GM19043 (cell line): ENCODE measurements around the gene SH3TC1.

Experiments used
- ATAC-seq: cut with Tn5 transposase; IDR thresholded peaks from one replicate; pipeline ENCODE4 v1.9.1; 2021; ENCODE audit warnings: low read depth; ENCODE audit not compliant: unreplicated experiment

SH3TC1 gene

DNA sequence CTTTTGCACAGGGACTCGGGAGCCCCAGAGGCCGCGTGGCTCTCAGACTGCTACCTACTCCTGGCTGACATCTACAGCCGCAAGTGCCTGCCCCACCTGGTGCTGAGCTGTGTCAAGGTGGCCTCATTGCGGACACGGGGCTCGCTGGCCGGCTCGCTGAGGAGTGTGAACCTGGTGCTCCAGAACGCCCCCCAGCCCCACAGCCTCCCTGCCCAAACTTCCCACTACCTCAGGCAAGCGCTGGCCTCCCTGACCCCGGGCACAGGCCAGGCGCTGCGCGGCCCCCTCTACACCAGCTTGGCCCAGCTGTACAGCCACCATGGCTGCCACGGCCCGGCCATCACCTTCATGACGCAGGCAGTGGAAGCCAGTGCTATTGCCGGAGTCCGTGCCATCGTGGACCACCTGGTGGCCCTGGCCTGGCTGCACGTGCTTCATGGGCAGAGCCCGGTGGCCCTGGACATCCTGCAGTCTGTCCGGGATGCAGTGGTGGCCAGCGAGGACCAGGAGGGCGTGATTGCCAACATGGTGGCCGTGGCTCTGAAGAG, 28.8 kb downstream of the SH3TC1 start:
- ATAC-seq = no peak

DNA sequence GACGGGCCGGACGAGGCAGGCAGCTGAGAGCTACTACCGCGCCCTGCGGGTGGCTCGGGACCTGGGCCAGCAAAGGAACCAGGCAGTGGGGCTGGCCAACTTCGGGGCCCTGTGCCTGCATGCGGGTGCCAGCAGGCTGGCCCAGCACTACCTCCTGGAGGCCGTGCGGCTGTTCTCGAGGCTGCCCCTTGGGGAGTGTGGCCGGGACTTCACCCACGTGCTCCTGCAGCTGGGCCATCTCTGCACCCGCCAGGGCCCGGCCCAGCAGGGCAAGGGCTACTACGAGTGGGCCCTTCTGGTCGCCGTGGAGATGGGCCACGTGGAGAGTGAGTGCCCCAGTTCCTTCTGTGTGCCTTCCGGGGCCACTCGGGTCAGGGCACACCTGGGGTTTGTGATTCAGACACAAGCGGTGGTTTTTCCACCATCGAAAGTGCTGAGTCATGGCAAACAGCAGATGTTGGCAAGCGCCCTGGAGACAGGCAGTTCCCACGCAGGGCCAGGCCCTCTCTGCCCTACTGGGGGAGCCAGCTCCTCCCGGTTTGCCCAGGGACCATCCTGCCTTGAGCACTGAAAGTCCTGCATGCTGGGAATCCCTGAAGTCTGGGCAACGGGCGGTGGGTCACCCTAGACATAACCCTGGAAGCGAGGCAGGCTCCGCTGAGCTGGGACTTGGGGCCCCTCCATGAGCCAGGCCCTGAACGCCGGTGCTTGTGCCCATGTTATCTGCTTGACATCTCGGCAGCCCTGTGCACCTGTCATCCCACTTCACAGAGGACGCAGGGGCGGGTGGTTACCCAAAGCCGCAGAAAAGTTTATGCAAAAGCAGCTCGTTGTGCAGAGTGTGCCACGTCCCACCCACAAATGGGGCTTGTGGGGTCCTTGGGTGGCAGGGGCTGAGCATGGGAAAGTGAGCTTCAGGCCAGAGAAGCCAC, 29.5 kb downstream of the SH3TC1 start:
- ATAC-seq = peak; percentile 59

DNA sequence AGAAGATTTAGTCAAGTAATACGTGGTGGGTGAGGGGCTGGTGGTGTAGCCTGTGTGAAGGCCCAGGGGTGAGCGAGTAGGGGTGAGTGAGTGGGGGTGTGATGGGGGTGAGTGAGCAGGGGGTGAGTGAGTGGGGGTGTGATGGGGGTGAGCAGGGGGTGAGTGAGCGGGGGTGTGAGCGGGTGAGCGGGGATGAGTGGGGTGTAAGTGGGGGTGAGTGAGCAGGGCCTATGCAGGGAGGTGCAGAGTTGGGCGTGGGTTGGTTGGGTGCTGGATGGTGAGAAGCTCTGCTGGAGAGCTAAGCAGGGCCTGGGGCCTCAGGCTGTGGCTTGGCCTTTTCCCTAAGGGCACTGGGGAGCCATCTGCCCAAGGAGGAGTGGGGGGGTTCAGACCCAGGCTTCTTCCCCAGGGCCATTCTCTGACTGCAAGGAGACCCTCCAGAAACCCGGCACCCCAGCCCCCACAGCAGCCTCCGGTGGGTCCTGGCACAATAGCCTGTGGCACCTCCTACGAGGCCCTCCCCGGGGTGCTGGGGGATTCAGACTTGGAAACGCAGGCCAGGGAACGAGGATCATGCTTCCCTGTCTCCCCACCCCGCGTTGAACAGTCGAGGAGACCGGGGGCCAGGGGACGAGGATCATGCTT, 30.4 kb downstream of the SH3TC1 start:
- ATAC-seq = no peak

DNA sequence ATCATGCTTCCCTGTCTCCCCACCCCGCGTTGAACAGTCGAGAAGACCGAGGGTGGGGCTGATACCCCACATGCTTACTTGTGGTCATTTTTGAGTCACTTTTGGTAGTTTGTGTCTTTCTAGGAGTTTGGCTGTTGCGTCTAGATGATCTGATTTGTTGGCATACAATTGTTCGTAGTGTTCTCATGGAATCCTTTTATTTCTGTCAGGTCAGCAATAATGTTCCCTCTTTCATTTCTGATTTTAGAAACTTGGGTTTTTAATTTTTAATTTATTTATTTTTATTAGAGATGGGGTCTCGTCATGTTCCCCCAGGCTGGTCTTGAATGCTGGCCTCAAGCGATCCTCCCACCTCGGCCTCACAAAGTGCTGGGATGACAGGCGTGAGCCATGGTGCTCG, 30.9 kb downstream of the SH3TC1 start:
- no peak for ATAC-seq

DNA sequence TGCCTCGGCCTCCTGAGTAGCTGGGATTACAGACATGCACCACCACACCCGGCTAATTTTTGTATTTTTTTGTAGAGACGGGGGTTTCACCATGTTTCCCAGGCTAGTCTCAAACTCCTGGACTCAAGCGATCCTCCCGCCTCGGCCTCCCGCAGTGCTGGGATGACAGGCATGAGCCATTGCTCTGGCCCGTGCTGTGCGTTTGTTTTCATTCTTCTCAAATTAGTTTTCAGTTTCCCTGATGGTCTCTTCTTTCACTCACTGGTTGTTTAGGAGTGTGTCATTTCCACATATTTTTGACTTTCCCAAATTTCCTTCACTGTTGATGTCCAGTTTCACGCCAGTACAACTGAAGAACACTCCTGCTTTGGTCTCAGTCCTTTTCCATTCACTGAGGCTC, 31.8 kb downstream of the SH3TC1 start:
- ATAC-seq = no peak

DNA sequence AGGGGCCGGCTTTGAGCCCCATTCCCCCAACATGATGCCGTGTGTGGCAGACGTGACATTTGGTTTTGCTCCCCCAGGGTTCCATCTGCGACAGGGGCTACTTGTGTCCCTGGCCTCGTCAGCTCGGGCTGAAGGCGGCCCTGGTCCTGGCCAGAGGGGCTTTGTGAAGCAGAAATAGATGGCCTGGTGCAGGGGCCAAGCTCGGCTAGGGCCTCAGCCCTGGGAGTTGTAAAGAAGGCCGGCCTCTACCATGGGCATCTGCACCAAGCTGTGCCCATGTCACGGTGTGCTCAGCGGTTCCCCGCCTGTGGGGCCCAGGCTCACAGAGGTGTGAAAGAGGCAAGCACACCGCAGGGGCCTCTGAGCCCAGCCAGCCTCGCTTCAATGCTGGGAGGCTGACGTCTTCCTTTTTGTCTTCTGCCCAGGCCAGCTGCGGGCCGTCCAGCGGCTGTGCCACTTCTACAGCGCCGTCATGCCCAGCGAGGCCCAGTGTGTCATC, 32.5 kb downstream of the SH3TC1 start:
- no peak for ATAC-seq

DNA sequence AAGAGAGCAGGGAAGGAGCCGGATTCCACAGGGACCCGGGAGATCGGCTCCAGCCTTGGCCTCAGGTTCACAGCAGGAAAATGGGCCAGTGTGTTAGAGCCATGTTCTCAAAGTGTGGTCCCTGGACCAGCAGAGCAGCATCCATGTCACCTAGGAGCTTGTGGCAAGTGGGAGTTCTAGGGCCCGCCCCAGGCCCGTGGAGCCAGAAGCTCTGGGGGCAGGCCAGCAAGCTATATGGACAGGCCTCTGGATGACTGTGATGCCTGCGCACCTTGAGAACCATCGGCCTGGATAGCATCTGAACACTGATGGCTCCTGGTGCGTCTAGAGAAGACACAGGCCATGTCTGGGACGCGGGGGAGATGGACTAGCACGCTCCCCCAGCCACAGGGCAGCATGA, 33.7 kb downstream of the SH3TC1 start:
- no peak for ATAC-seq

DNA sequence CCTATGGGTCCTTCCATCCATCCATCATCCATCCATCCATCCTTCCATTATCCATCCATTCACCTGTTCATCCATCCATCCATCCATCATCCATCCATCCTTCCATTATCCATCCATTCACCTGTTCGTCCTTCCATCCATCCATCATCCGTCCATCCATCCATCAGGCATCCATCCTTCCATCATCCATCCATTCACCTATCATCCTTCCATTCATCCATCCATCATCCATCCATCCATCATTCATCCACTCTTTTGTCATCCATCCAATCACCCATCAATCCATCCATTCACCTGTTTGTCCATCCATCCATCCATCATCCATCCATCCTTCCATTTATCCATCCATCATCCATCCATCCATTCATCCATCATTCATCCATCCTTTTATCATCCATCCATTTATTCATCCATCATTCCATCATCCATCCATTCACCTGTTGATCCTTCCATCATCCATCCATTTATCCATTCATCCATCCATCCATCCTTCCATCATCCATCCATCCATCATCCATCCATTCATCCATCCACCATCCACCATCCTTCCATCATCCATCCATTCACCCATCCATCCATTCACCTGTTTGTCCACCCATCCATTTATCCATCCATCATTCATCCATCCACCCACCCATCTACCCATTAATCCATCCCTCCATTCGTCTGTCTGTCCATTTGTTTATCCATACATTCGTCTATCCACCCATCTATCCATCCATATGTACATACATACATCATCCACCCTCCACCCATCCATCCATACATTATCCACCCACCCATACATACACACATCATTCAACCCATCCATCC, 34.8 kb downstream of the SH3TC1 start:
- no peak for ATAC-seq

DNA sequence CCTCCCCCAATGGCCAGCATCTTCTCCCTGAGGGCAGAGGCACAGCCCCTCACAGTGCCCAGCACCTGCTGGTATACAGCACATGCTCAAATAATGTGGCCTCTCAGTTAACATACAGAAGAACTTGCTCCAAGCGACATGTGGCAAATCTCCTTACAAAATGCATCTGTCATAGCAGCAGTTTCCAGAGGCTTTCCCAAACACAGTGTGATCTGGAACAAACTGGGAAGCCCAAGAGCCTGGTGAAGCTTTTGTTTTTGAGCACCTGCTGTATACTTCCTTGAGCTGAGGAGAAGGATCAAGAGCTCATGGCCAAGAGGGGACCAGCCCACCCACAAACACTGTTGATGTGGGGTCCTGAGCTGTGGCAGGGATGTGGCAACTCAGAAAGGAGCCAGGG, 35.6 kb downstream of the SH3TC1 start:
- no peak for ATAC-seq

DNA sequence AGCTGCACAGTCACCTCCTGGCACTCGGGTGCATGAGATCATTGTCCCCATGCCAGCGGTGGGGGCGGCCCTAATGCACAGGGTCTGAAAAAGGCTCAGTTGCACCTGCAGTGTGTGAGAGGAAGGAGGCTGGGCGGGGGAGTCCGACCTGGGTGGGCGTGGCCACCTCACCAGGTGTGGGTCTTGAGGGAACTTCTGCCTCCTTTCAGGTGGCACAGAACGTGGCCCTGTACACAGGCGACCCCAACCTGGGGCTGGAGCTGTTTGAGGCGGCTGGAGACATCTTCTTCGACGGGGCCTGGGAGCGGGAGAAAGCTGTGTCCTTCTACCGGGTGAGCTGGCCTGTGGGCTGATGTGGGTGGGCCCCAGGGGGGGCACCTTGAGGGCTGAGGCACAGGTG, 36.1 kb downstream of the SH3TC1 start:
- no peak for ATAC-seq

DNA sequence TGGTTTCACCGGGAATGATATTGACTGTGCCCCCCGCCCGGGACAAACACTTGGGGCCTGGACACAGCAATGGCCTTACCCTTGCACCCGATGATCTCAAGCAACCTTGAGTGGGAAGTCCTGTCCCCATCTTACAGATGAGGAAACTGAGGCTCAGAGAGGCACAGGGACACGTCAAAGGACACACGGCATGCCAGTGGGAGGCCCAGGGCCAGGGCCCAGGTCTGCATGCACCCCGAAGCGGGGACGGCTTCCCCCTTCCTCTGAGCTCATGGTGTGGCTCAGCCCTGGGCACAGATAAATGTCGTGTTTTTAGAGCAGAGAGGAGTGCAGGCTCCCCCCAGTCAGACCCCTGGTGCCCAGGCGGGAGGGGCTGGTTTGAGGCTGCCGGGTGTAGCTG, 36.6 kb downstream of the SH3TC1 start:
- ATAC-seq = no peak

DNA sequence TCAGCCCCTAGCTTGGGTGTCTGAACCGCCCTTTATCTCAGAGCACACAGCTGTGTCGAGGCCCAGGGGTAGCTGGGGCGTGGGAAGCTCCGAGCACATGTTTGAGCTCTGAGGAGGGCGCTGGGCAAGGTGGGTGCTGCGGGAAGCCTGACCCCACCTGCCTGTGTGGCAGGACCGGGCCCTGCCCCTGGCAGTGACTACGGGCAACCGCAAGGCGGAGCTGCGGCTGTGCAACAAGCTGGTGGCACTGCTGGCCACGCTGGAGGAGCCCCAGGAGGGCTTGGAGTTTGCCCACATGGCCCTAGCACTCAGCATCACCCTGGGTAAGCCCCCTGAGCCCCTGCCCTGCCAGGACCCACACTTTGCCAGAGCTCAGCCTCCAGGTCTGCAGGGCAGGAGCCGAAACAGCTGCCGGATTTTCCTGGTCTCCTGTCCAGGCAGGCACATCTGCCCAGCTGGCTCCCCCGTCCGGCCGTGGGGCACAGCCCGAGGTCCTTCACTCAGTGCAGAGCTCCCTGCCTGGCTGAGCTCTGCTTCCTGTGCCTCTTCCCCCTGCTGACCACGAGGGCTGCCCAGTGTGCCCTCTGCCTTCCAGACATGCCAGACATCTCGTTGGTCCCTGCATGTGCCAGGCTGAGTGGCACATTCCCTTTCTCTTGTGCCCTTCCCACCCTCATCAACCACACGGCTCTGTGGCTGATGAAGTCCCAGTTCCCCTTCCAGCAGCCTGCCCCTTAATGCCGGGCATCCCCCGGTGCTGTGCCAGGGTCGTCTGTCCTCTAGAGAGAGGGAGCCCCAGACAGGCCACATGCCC, 37.2 kb downstream of the SH3TC1 start:
- no peak for ATAC-seq

DNA sequence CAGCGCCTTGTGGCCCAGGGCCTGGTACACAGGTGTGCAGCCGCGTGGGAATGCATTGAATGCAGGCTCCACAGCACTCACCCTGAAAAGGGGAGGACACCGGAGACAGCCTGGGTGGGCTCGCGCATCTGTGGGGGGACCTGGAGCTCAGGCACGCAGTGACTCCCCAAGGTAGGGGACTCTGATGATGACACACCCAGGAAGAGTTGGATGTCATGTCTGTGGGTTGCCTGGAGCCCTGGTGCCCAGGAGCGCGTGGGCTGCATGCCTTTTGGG, 37.8 kb downstream of the SH3TC1 start:
- no peak for ATAC-seq

DNA sequence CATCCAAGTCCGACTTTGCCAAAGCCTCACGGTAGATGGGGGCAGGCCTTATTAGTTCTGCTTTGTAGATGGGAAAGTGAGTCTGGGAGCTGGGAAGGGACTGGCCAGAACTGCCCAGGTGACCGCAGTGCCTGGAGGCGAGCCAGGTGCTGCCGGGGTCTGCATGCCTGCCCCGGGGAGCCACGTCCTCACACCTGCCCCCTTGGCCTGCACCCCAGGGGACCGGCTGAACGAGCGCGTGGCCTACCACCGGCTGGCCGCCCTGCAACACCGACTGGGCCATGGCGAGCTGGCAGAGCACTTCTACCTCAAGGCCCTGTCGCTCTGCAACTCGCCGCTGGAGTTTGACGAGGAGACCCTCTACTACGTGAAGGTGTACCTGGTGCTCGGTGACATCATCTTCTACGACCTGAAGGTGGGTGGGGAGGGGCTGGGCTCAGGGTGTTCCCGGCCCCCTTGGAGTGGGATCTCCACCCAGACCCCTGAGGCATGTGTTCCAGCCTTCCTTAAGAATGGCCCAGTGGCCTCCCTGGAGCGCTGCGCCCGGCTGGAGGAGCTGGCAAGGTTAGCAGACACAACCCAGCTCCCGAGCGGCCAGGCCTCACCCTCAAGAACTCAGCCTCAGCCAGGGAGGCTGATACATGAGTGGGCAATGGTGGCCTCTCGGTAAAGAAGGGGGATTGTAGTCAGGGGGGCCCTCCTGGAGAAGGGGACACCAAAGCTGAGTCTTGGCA, 38.3 kb downstream of the SH3TC1 start:
- ATAC-seq = no peak

DNA sequence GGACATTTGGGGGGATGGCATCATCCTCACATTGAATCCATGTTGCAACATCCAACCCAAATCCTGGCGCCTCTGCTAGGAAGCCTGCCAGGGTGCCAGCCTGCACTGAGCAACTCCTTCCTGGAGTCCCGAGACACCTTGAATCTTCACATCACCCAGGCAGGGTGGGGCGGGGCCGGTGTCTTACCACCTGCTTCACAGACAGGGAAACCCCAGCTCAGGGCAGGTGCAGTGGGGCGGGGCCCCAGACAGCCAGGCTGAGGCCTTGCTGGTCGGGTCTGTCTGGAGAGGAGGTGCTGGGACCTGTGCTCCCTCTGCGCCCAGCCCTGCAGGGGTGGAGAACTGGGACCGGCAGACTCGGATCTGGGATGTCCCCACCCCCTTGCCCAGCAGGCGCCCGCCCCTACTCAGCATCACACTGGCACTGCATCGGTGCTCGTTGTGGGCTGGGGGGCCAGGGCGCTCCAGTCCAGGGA, 39.0 kb downstream of the SH3TC1 start:
- no peak for ATAC-seq

DNA sequence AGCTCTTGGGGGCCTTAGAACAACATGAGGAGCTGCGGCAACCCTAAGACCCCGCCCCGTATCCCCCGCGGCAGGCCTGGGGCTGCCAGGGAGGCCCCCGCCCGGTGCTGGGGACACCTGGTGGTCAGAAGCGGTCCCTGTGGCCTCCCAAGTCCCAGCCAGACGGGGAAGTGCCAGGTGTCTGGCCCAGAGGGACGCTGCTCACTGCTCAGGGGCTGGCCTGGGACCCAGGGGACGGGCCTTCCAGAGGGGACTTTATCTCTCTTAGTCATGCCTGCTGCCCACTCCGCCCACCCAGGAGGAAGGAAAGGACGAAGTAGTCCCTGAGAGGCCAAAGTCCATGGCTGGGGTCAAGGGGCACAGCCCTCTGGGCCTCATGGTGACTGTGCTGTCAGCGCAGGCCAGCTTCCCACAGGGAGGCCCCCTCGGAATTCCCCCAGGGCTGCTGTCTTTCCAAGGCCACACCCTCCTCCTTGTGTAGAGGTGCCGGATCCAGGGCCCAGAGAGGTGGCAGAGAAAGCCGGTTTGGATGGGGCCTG, 39.5 kb downstream of the SH3TC1 start:
- ATAC-seq = no peak

DNA sequence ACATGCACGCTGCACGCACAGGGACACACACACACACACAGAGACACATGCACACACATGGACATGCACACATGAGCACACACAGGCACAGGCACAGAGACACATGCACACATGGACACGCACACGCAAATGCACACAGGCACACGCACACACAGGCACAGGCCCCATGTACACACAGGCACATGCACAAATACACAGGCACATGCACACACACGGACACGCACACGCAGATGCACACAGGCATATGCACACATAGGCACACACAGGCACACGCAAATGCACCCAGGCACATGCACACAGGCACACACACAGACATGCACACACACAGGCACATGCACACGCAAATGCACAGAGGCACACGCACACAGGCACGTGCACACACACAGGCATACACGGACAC, 40.1 kb downstream of the SH3TC1 start:
- no peak for ATAC-seq

DNA sequence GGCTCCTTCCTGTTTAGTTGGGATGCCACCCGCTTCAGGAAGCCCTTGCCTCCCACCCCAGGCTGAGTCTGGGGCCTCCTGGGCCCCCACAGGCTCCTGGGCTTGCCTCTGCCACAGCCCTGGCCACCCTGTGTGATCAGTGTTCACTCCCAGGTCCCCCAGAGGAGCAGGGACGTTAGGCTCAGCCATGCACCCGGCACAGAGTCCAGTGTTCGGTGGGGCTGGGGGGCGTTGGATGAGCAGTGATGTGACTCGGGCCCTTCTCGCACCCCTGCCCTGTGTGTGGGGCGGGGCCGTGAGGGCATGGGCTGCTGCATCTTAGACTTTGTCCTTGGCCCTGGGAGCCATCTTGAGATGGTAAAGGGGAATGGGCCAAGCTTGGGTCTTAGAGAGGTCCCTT, 40.6 kb downstream of the SH3TC1 start:
- ATAC-seq = no peak
